GM21529 (cell line): ENCODE results near the gene SESN3.

Experiments used
- ATAC-seq: cut with Tn5 transposase; IDR thresholded peaks from one replicate; pipeline ENCODE4 v1.9.1; 2021; ENCODE audit not compliant: unreplicated experiment

The SESN3 gene

DNA sequence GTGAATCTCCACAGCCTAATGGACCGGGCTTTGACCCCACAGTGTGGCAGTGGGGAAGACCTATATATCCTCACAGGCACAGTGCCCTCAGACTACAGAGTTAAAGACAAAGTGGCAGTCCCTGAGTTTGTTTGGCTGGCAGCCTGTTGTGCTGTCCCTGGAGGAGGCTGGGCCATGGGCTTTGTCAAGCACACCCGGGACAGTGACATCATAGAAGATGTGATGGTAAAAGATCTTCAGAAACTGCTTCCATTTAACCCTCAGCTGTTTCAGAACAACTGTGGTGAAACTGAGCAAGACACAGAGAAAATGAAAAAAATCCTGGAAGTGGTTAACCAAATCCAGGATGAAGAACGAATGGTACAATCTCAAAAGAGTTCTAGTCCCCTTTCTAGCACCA, 102.4 kb downstream of the SESN3 start:
- no peak for ATAC-seq

DNA sequence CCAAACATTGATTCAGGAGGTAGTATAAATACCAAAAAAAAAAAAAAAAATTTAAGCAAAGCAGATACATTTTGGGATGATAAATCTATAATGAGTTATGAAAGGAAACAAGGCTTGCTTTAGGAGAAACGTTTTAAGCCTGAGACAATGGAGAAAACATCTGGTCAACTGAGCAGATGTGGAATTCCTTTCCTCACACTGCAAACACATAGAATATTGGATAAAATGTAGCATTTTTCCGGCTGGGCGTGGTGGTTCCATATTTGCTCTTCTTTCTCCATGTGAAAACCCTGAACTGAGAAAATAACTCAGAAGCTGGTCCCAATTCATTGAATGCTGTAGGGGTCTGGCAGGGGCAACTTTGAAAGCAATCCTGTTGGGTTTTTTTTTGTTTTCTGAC, 107.4 kb downstream of the SESN3 start:
- ATAC-seq, result no peak

DNA sequence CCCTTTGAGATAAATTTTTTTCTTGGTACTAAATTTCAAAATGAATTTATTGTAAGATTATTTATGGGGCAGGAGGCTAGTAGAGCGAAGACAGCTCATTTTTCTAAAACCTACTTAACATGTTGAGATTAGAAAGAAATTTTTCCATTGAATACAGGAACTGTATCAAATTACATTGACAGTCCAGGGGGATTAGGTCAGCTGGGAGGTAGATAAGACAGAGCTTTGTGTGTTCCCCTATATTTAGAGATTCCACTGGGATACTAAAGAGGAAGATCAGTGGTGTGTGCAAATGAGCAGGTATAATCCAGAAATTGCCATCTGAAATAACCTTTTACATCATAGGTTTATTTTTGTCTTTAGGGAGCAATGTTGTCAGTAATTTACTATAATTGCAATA, 109.3 kb downstream of the SESN3 start:
- no peak for ATAC-seq

DNA sequence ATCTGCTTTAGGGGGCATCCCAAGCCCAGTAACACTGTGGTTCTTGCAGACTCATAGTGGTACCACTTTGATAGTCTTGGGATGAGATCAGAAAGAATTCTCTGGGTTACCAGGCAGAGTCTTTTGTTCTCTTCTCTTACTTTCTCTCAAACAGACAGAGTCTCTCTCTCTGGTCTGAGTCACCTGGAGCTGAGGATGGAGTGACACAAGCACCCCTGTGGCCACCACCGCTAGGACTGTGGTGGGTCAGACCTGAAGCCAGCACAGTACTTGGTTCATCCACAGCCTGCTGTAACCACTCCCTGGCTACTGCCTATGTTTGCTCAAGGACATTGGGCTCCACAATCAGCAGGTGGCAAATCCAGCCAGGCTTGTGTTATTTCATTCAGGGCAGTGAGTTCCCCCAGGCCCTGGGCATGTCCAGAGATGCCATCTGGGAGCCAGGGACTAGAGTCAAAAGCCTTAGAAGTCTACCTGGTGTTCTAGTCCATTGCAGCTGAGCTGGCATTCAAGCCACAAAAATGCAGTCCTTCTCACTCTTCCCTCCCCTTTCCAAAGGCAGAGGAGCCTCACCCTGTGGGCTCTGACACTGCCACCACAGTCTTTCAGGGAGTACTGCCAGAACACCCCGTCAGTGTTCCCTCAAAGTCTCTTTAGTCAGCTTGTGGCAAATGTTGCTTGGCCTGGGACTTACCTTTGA, 111.5 kb downstream of the SESN3 start:
- no peak for ATAC-seq

DNA sequence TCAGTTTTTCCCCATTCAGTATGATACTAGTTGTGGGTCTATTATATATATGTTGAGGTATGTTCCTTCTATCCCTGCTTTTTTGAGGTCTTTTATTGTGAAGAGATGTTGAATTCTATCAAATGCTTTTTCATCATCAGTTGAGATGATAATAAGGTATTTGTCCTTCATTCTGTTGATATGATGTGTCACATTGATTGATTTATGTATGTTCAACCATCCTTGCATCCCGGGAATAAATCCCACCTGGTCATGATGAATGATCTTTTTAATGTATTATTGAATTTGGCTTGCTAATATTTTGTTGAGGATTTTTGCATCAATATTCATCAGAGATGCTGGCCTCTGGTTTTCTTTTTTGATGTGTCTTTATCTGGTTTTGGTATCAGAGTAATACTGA, 115.4 kb downstream of the SESN3 start:
- ATAC-seq, result no peak
